GM12872 (cell line): ENCODE measurements around the gene THBS2.

Experiments used
- CTCF ChIP-seq: IDR thresholded peaks from 3 replicates; pipeline ENCODE4 v1.5.1; 2011; ENCODE audit warnings: low read depth, mild to moderate bottlenecking, low read length, moderate library complexity; ENCODE audit not compliant: insufficient read depth

The THBS2 gene

GRCh38 chr6:169189686-169190085, 64.0 kb downstream of the THBS2 start:
- TF ChIP-seq CTCF, result no peak

- TF ChIP-seq CTCF, result no peak
Observed at GRCh38 chr6:169189182-169189581, 64.5 kb downstream of the THBS2 start.

DNA sequence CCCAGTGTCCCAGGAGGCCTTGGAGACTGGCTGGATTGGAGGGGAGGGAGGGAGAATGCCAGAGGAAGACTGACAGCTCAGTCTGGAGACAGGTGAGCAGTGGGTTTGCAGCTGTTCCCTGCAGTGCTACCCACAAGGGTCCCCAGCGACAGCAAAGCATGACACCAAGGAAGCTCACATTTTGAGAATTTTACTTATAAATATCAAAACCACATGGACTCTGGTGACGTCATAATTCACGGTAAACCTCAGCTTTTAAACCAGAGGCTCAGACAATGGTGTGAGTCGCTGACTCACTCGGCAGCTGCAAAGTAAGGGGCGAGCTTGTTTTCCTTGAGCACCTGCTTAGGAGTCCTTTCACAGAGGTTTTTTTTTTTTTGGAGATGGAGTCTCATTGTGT, 65.2 kb downstream of the THBS2 start:
- no peak for TF ChIP-seq CTCF

- TF ChIP-seq CTCF, result no peak
Observed at GRCh38 chr6:169188051-169188470, 65.6 kb downstream of the THBS2 start.

GRCh38 chr6:169186496-169187169, 67.0 kb downstream of the THBS2 start:
- TF ChIP-seq CTCF, result no peak

DNA sequence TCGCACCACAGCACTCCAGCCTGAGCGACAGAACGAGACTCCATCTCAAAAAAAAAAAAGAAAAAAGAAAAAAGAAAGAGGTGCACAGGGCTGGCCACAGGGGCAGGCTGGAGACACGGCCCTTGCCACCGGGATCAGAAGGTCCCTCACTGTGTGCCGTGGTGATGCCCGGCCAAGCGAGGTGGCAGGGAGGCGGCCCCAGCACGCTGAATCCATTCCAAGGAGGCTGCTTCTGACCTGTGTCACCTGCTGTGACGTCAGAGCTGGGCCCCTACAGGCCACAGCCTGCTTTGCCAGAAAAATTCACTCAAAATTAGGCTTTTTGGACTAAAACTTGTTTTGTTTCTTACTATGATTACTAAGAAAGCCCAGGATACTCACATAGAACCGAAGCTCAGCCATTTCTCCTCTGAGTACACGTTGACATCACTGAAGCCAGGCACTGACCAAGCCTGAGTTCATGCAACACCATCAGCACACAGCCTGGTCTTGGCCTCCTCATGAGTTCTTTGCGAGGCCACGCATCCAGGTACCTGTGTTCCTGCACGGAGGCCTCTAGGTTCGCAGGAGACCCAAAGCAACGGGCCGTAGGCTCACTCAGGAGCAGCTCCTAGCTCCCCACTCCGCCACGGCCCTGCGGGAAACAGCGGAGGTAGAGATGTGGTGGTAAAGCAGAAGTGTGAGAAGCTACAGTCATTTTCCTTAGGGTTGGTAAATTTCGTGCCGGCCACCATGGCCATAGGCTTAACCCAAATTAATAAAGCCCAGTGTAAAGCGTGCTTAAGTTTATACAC, 67.8 kb downstream of the THBS2 start:
- TF ChIP-seq CTCF, result no peak

DNA sequence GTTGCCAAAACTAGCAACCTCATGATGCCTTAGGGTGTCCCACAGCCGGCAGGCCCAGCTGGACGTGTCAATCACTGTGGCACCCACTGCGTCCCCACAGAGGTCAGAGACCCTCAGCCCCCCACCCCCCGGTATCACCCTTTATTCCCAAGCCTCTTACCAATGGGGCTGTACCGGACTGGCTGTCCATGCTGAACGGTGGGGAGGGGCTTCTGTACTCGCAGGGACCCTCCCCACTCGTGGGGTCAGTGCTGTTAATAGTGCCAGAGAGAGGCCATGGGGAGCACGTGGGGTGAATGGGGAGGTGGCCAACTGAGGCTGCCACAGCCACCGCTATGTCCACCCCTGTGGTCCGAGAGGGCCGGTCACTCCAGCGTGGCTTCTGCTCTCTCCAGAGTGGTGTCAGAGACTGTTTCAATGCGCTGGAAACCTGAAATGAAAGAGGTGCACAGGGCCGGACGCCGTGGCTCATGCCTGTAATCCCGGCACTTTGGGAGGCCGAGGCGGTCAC, 68.6 kb downstream of the THBS2 start:
- TF ChIP-seq CTCF, result no peak
